ENCODE results near the gene MKKS.
"Not testable (repeated sequence)": the region's sequence is repeated elsewhere in the genome, so short reads cannot be mapped to it uniquely, and the experiment has no call there.

MKKS gene

GRCh38 chr20:10448270-10449156, 14.5 kb upstream of the MKKS start:
- DNase-seq, result no peak

GRCh38 chr20:10447028-10447427, 13.0 kb upstream of the MKKS start:
- peak; percentile 77 for DNase-seq

GRCh38 chr20:10445758-10446157, 11.7 kb upstream of the MKKS start:
- DNase-seq, result no peak

DNA sequence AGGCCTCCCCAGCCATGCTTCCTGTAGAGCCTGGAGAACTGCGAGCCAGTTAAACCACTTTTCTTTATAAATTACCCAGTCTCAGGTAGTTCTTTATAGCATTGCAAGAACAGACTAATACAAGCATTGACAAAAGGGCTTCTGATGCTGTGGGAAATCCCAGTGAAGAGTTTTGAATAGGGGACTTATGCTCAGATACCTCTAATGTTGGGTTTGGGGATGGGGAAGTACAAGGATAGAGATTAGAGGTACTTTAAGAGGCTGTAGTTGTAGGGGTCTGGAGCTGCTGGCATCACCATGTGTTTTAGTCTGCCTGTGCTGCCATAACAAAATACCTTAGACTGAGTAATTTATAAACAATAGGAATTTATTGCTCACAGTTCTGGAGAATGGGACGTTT, 9.9 kb upstream of the MKKS start:
- DNase-seq, result no peak

DNA sequence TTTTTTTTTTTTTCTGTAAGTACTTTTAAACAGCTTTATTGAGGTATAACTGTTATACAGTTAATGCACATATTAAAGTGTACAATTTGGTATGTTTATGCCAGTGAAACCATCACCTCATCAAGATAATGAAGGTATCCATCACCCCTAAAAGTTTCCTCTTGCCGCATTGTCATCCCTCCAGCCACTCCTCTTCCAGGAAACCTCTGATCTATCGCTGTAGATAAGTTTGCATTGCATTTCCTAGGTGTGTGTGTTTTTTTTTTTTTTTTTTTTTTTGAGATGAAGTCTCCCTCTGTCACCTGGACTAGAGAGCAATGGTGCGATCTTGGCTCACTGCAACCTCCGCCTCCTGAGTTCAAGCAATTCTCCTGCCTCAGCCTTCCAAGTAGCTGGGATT, 4.2 kb upstream of the MKKS start:
- DNase-seq, result no peak

DNA sequence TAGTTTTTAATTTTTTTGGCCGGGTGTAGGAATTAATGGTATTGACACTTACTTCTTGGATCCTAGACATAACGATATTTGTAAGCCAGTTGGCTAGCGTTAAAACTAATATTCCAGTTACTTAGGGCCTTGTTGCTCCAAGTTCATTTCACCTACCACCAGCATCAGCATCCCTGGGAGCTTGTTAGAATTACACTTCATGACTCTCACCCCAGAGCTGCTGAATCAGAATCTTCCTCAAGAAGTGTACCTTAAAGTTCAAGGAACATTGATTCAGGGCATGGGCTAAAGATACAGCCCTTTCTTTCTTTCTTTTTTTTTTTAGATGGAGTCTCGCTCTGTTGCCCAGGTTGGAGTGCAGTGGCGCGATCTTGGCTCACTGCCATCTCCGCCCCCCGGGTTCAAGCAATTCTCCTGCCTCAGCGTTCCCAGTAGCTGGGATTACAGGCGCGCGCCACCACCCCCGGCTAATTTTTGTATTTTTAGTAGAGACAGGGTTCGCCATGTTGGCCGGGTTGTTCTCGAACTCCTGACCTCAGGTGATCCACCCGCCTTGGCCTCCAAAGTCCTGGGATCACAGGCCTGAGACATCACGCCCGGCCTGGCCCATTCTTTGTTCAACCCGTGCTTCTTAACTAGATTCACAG, 2.2 kb upstream of the MKKS start:
- no peak for DNase-seq

- peak; percentile 93 for DNase-seq
These were observed 1.1 kb upstream of the MKKS start, which contains the start of gene SLX4IP for GRCh38 chr20:10434832-10435812. TSS of gene SLX4IP (plus strand) at chr20:10435305. CDS start at chr20:10458205, 22,900 bp downstream.

- peak; percentile 91 for DNase-seq
These were observed 427 bp upstream of the MKKS start for GRCh38 chr20:10434467-10434831.

GRCh38 chr20:10433014-10433622, 904 bp downstream of the MKKS start:
- DNase-seq, result no peak

- no peak for DNase-seq
These were observed 1.9 kb downstream of the MKKS start for GRCh38 chr20:10432079-10432478.

DNA sequence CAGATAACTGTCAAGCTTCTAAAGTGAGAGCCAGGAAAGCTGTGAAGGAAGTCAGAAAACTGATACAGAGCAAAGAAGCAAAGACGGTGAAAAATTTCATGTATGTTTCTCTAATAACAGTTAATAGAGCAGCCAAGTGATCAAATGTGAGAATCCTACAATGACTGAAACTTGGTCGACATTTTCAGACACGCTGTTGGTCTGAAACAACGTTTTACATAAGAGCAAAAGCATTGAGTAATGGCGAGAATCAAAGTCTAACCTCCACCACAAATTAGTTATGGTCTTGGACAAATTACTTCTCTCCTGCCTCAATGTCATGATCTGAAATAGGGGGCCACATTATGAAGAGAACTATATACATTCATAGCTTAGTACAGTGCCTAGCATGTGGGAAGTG, 3.3 kb downstream of the MKKS start:
- no peak for DNase-seq

GRCh38 chr20:10430000-10430466, 4.0 kb downstream of the MKKS start:
- no peak for DNase-seq

DNA sequence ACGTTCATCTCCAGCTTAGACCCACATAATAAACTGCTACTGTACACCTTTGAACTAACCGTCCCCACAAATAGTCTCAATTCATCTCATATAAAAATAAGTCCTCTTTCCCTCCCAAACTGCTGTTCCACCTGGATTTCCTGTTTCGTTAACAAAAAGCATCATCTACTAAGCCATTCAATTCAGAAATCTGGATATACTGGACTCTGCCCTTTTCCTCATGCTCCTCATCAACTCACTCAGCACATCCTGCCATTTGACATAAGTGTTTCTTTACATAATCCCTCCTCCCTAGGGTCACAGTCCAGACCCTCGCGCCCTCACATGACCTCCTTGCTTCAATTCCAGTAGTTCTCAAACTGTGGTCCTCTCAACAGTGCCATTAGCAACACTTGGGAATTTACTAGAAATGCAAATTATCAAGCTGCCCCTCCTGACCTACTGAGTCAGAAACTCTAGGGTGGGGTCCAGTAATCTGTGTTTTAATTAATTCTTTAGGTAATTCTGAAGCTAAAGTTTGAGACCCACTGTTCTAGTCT, 4.5 kb downstream of the MKKS start:
- DNase-seq, result no peak

- no peak for DNase-seq
These were observed 6.0 kb downstream of the MKKS start for GRCh38 chr20:10428008-10428407.

- peak; percentile 82 for DNase-seq
These were observed 6.8 kb downstream of the MKKS start for GRCh38 chr20:10427060-10427692.

DNA sequence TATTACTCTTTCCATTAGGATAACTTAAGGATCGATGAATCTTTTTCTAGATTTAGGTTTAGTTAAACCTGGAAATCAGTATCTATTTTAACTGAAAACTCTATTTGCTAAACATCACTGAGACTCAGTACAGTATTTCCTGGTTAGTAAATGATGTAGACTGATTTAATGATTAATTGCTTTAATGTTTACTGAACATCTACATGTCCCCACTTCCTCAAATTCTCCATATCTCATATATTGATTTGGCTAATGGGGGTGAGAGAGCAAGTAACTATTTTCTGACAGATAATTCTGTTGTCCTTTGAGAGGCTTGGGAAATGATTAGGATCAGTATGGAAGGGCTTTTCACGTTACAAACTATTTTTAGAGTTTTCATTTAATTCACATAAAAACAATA, 10.3 kb downstream of the MKKS start:
- no peak for DNase-seq

- DNase-seq, result no peak
These were observed 14.4 kb downstream of the MKKS start for GRCh38 chr20:10419550-10420133.

GRCh38 chr20:10417218-10417617, 16.8 kb downstream of the MKKS start:
- not testable (repeated sequence) for DNase-seq

DNA sequence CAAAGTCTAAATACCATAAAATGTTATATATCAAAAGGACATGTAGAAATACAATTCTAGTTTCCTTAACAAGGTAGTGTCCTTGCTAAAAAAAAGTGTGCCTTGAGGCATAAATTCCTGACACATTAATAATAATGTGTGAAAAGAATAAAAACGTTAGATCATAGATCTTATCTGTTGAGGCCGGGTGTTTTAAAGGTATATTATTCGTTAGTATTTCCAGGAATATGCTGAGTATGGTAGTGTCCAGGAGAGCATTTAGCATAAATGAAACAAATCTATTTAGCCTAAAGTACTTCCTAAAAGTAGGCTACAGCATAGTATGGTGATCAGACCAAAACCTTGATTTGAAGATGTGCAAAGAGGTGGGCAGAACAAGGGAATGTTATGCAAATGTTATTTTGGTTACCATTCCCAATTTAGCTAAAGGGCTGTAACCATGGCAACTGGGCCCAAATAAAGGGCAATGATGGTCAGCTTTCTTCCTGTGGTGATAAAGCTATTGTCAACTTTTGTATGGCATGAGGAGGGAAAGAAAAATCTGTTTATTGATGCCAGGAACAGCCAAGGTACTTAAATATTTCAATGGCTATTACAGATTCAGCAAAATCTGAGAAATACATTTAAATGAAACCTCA, 18.9 kb downstream of the MKKS start:
- DNase-seq, result no peak

GRCh38 chr20:10412591-10413408, 21.2 kb downstream of the MKKS start:
- no peak for DNase-seq

All from activated effector memory CD4-positive, alpha-beta T cell treated with anti-CD3 and anti-CD28 coated beads, Interleukin-2, amount 50 U/mL, for 16 hours (primary cell).